GM12891 (cell line): ENCODE measurements around the gene SEPTIN10.

Experiments
- DNase-seq: peaks from one replicate; pipeline ENCODE4 v3.0.0; 2011; ENCODE audit warnings: low spot score; ENCODE audit not compliant: insufficient read length
- FAIRE-seq: peaks from 2 replicates; lab custom pipeline; 2011; peaks lifted over from hg19 to GRCh38; lab: Jason Lieb, UNC
- PAX5 ChIP-seq: IDR thresholded peaks from 2 replicates; pipeline ENCODE4 v1.6.1; 2011; ENCODE audit warnings: low read length, moderate library complexity, mild to moderate bottlenecking; ENCODE audit not compliant: insufficient read depth, severe bottlenecking
- POLR2A ChIP-seq: IDR thresholded peaks from 2 replicates; pipeline ENCODE4 v1.6.1; 2011; ENCODE audit warnings: low read depth, low read length, control low read depth
- POLR2AphosphoS5 ChIP-seq: IDR thresholded peaks from 2 replicates; pipeline ENCODE4 v1.6.1; 2011; ENCODE audit warnings: low read depth, low read length, control low read depth
- POU2F2 ChIP-seq: IDR thresholded peaks from 2 replicates; pipeline ENCODE4 v1.6.1; 2011; ENCODE audit warnings: low read depth, mild to moderate bottlenecking, control low read depth, low read length, moderate library complexity
- SPI1 ChIP-seq: IDR thresholded peaks from 2 replicates; pipeline ENCODE4 v1.6.1; 2011; ENCODE audit warnings: low read depth, low read length, control low read depth
- TAF1 ChIP-seq: IDR thresholded peaks from 2 replicates; pipeline ENCODE4 v1.6.1; 2011; ENCODE audit warnings: low read depth, low read length, control low read depth

The SEPTIN10 gene

GRCh38 chr2:109607766-109608165 is 6.0 kb downstream of the SEPTIN10 start:
- FAIRE-seq (no peak), DNase-seq (no peak)
- TF ChIP-seq POLR2AphosphoS5 = no peak

GRCh38 chr2:109604597-109604996 is 9.2 kb downstream of the SEPTIN10 start:
- TF ChIP-seq POLR2AphosphoS5 = no peak
- TF ChIP-seq SPI1 = no peak
- TF ChIP-seq POLR2A = no peak
- TF ChIP-seq POU2F2 = no peak
- TF ChIP-seq TAF1 = no peak
- no peak for TF ChIP-seq PAX5
- DNase-seq (no peak), FAIRE-seq (no peak)

- no peak for DNase-seq
- no peak for TF ChIP-seq POLR2AphosphoS5
- no peak for TF ChIP-seq POLR2A
- TF ChIP-seq TAF1 = no peak
- TF ChIP-seq SPI1 = no peak
- TF ChIP-seq PAX5 = no peak
- no peak for TF ChIP-seq POU2F2
- no peak for FAIRE-seq
These were observed 11.1 kb downstream of the SEPTIN10 start for GRCh38 chr2:109602617-109603188.

GRCh38 chr2:109601783-109602182 is 12.0 kb downstream of the SEPTIN10 start:
- DNase-seq (no peak), FAIRE-seq (no peak)
- TF ChIP-seq SPI1 (no peak), POLR2A (no peak), POLR2AphosphoS5 (no peak), PAX5 (no peak), TAF1 (no peak), POU2F2 (no peak)

- no peak for DNase-seq
- no peak for FAIRE-seq
These were observed 16.5 kb downstream of the SEPTIN10 start for GRCh38 chr2:109597283-109597682.

GRCh38 chr2:109595644-109596043 is 18.1 kb downstream of the SEPTIN10 start:
- no peak for FAIRE-seq
- no peak for TF ChIP-seq SPI1
- DNase-seq = no peak

More at GRCh38 chr2:109597283-109597682, 16.5 kb downstream of the SEPTIN10 start:
- no peak for TF ChIP-seq TAF1
- no peak for TF ChIP-seq PAX5
- TF ChIP-seq POU2F2 = no peak
- TF ChIP-seq SPI1 = no peak
- no peak for TF ChIP-seq POLR2AphosphoS5
- TF ChIP-seq POLR2A = no peak

- TF ChIP-seq SPI1 (no peak), POU2F2 (no peak), POLR2AphosphoS5 (no peak), POLR2A (no peak), PAX5 (no peak), TAF1 (no peak)
- DNase-seq (no peak), FAIRE-seq (no peak)
These were observed 19.4 kb downstream of the SEPTIN10 start for GRCh38 chr2:109594246-109594885.

- FAIRE-seq = no peak
- DNase-seq = no peak
- TF ChIP-seq TAF1 (no peak), PAX5 (no peak), POLR2AphosphoS5 (no peak), POU2F2 (no peak), SPI1 (no peak)
These were observed 20.9 kb downstream of the SEPTIN10 start for GRCh38 chr2:109592905-109593304.

- no peak for DNase-seq
- TF ChIP-seq POLR2A (no peak), POU2F2 (no peak), TAF1 (no peak), SPI1 (no peak), POLR2AphosphoS5 (no peak)
- FAIRE-seq = no peak
These were observed 22.6 kb downstream of the SEPTIN10 start for GRCh38 chr2:109591206-109591605.

- TF ChIP-seq POLR2A (no peak), POLR2AphosphoS5 (no peak), PAX5 (no peak), SPI1 (no peak), POU2F2 (no peak), TAF1 (no peak)
- FAIRE-seq = no peak
- DNase-seq = no peak
These were observed 27.1 kb downstream of the SEPTIN10 start for GRCh38 chr2:109586687-109587086.
